ENCODE results near the gene DLEC1.

DLEC1 gene

GRCh38 chr3:38119821-38120692 lies 81.0 kb downstream of the DLEC1 start (continued):
- TF ChIP-seq CSDC2 (CRISPR knock-in tag; IDR thresholded peaks at IDR 0.05) = no peak
- TF ChIP-seq ZNF565 (CRISPR knock-in tag; conservative IDR thresholded peaks at IDR 0.05; ENCODE audit: low read depth) = no peak
- no peak for TF ChIP-seq ISL1 (CRISPR knock-in tag; IDR thresholded peaks at IDR 0.05)

- no peak for TF ChIP-seq CREB5 (CRISPR knock-in tag; IDR thresholded peaks at IDR 0.05; ENCODE audit: low read depth)
- TF ChIP-seq ARNTL (CRISPR knock-in tag; IDR thresholded peaks at IDR 0.05; ENCODE audit: borderline replicate concordance, low read depth) = no peak
- no peak for TF ChIP-seq ZNF8 (CRISPR knock-in tag; IDR thresholded peaks at IDR 0.05)
- TF ChIP-seq ZFP3 (CRISPR knock-in tag; IDR thresholded peaks at IDR 0.05) = no peak
- no peak for TF ChIP-seq CSDC2 (CRISPR knock-in tag; IDR thresholded peaks at IDR 0.05)
These were observed 81.9 kb downstream of the DLEC1 start for GRCh38 chr3:38120693-38121450.

GRCh38 chr3:38121451-38121831 lies 82.4 kb downstream of the DLEC1 start:
- no peak for ATAC-seq
- TF ChIP-seq ZC3H10 (CRISPR knock-in tag; IDR thresholded peaks at IDR 0.05) (no peak), OSR1 (CRISPR knock-in tag; IDR thresholded peaks at IDR 0.05) (no peak), PATZ1 (CRISPR knock-in tag; IDR thresholded peaks at IDR 0.05; ENCODE audit: borderline replicate concordance) (no peak)

More at GRCh38 chr3:38120693-38121450, 81.9 kb downstream of the DLEC1 start:
- no peak for ATAC-seq

- ATAC-seq = no peak
- TF ChIP-seq ZFP3 (CRISPR knock-in tag; IDR thresholded peaks at IDR 0.05) (no peak), ZNF565 (CRISPR knock-in tag; conservative IDR thresholded peaks at IDR 0.05; ENCODE audit: low read depth) (no peak), ESRRG (CRISPR knock-in tag; IDR thresholded peaks at IDR 0.05) (no peak), TCF4 (CRISPR knock-in tag; IDR thresholded peaks at IDR 0.05; ENCODE audit: borderline replicate concordance) (no peak), PATZ1 (CRISPR knock-in tag; IDR thresholded peaks at IDR 0.05; ENCODE audit: borderline replicate concordance) (no peak), CREB5 (CRISPR knock-in tag; IDR thresholded peaks at IDR 0.05; ENCODE audit: low read depth) (no peak), ZFP30 (CRISPR knock-in tag; IDR thresholded peaks at IDR 0.05) (no peak), PPARA (CRISPR knock-in tag; IDR thresholded peaks at IDR 0.05; ENCODE audit: borderline replicate concordance) (no peak), BACH2 (CRISPR knock-in tag; IDR thresholded peaks at IDR 0.05; ENCODE audit: borderline replicate concordance) (no peak), ZC3H10 (CRISPR knock-in tag; IDR thresholded peaks at IDR 0.05) (no peak), ARNTL (CRISPR knock-in tag; IDR thresholded peaks at IDR 0.05; ENCODE audit: borderline replicate concordance, low read depth) (no peak), TOX (CRISPR knock-in tag; IDR thresholded peaks at IDR 0.05; ENCODE audit: borderline replicate concordance) (no peak), GLIS3 (CRISPR knock-in tag; IDR thresholded peaks at IDR 0.05) (no peak), ISL1 (CRISPR knock-in tag; IDR thresholded peaks at IDR 0.05) (no peak), ZNF70 (CRISPR knock-in tag; IDR thresholded peaks at IDR 0.05) (no peak), TSHZ2 (CRISPR knock-in tag; IDR thresholded peaks at IDR 0.05) (no peak), OSR1 (CRISPR knock-in tag; IDR thresholded peaks at IDR 0.05) (no peak), CSRNP3 (CRISPR knock-in tag; IDR thresholded peaks at IDR 0.05) (no peak), RARB (CRISPR knock-in tag; IDR thresholded peaks at IDR 0.05) (no peak)
These were observed 82.9 kb downstream of the DLEC1 start for GRCh38 chr3:38121832-38122461.

All from SK-N-SH treated with all-trans-retinoic acid at 6 μM for 48 hours (cell line).